Measurements from ENCODE around the gene CAMKK2. TPM values are rescaled to one million over a fixed set of nuclear protein-coding genes. Genes with fewer than 3 reads are reported as not detected.
A peak's percentile ranks its signal among the peaks of the same experiment; 100 is the strongest.

The CAMKK2 gene
- polyA plus RNA-seq (2011; rRNA removed) (27.0 and 35.8 TPM in 2 replicates), polyA minus RNA-seq (2011; rRNA and poly(A)+ RNA removed) (18.7 and 24.1 TPM in 2 replicates)

GRCh38 chr12:121296618-121297434 lies at the start of gene CAMKK2:
TSS of gene CAMKK2 (minus strand) at chr12:121296709. CDS start at chr12:121274526, 22,183 bp downstream.
- DNase-seq (ENCODE audit: low read depth) = peak; percentile 19
- peak; percentile 14; the same call in 1 of the 2 replicates for TF ChIP-seq CTCF (IDR thresholded peaks at IDR 0.05; ENCODE audit: insufficient read depth, low read depth, low read length)
- CTCF ChIA-PET = no interaction called here
- H3K27me3 ChIP-seq (ENCODE audit: control insufficient read depth, insufficient read depth, low read length) = no peaks in the 10 kb centered on the region
- H3K4me3 ChIP-seq (ENCODE audit: low read depth, low read length) = peak within 1 kb of the TSS; percentile 74
- POLR2A ChIA-PET = interaction anchor here (0.6 kb wide), 2 partner anchors 303 to 426 kb away, joined by 8 to 9 read pairs; no protein-coding TSS in a partner anchor
- peaks cover 5% of the 10 kb centered on the region; the same call in 1 of the 2 replicates for H3K36me3 ChIP-seq (ENCODE audit: control insufficient read depth, insufficient read depth, low read length)

GRCh38 chr12:121345151-121345815 lies 48.8 kb upstream of the CAMKK2 start:
- Histone ChIP-seq H3K27me3 (ENCODE audit: control insufficient read depth, insufficient read depth, low read length) (no peaks in the 10 kb centered on the region), H3K36me3 (ENCODE audit: control insufficient read depth, insufficient read depth, low read length) (peaks cover 11% of the 10 kb centered on the region), H3K4me3 (ENCODE audit: low read depth, low read length) (no peak overlapping the region)
- ChIA-PET CTCF (interaction anchor here (1.4 to 2.2 kb wide), 2 partner anchors 9 to 11 kb away, joined by 4 to 15 read pairs; no protein-coding TSS in a partner anchor), POLR2A (no interaction called here)
- no peak for DNase-seq (ENCODE audit: low read depth)
- TF ChIP-seq CTCF (IDR thresholded peaks at IDR 0.05; ENCODE audit: insufficient read depth, low read depth, low read length) = no peak

GRCh38 chr12:121344506-121344905 lies 48.0 kb upstream of the CAMKK2 start:
- peaks cover 11% of the 10 kb centered on the region for H3K36me3 ChIP-seq (ENCODE audit: control insufficient read depth, insufficient read depth, low read length)
- CTCF ChIA-PET = interaction anchor here (1.4 to 1.5 kb wide), 2 partner anchors 9 to 99 kb away, joined by 4 read pairs; no protein-coding TSS in a partner anchor

GRCh38 chr12:121337416-121337815 lies 40.9 kb upstream of the CAMKK2 start:
- Histone ChIP-seq H3K27me3 (ENCODE audit: control insufficient read depth, insufficient read depth, low read length) (no peaks in the 10 kb centered on the region), H3K36me3 (ENCODE audit: control insufficient read depth, insufficient read depth, low read length) (peaks cover 3% of the 10 kb centered on the region; the same call in 1 of the 2 replicates), H3K4me3 (ENCODE audit: low read depth, low read length) (no peak overlapping the region)
- ChIA-PET POLR2A (no interaction called here), CTCF (interaction anchor here (7.7 to 8.8 kb wide), 2 partner anchors 16 to 106 kb away, joined by 69 to 127 read pairs; no protein-coding TSS in a partner anchor)
- no peak for DNase-seq (ENCODE audit: low read depth)
- TF ChIP-seq CTCF (IDR thresholded peaks at IDR 0.05; ENCODE audit: insufficient read depth, low read depth, low read length) = no peak

More at GRCh38 chr12:121344506-121344905, 48.0 kb upstream of the CAMKK2 start:
- POLR2A ChIA-PET = no interaction called here
- no peak for TF ChIP-seq CTCF (IDR thresholded peaks at IDR 0.05; ENCODE audit: insufficient read depth, low read depth, low read length)
- DNase-seq (ENCODE audit: low read depth) = no peak
- no peaks in the 10 kb centered on the region for H3K27me3 ChIP-seq (ENCODE audit: control insufficient read depth, insufficient read depth, low read length)
- no peak overlapping the region for H3K4me3 ChIP-seq (ENCODE audit: low read depth, low read length)
